GM12891 (cell line): ENCODE measurements around the gene PDE3A.

Experiments
- POLR2A ChIP-seq: IDR thresholded peaks from 2 replicates; pipeline ENCODE4 v1.6.1; 2011; ENCODE audit warnings: low read depth, low read length, control low read depth
- POLR2AphosphoS5 ChIP-seq: IDR thresholded peaks from 2 replicates; pipeline ENCODE4 v1.6.1; 2011; ENCODE audit warnings: low read depth, low read length, control low read depth

- no peak for TF ChIP-seq POLR2A
- TF ChIP-seq POLR2AphosphoS5, result no peak
These were observed 208.7 kb downstream of the PDE3A start for GRCh38 chr12:20577054-20577453.
